Measurements from ENCODE around the gene PLCB2. TPM values are rescaled to one million over a fixed set of nuclear protein-coding genes. Genes with fewer than 3 reads are reported as not detected.

Gene PLCB2
- total RNA-seq, 3 donors from 2014 or later (not counting 1 experiment from before 2014, with no cell fraction given), result 345 to 440 (median 432) TPM

- H3K4me1 Mint-ChIP-seq, result peaks cover 11 to 17% of the 10 kb centered on the region in 2 donors
- peak overlapping the region in 1 of 2 donors; percentile 34 for H3K27ac Mint-ChIP-seq
- H3K9me3 Mint-ChIP-seq, result no peaks in the 10 kb centered on the region
- H3K36me3 Mint-ChIP-seq, result no peaks in the 10 kb centered on the region
- H3K4me3 ChIP-seq (ENCODE audit: low read length), result no peak overlapping the region
- peaks cover 9% of the 10 kb centered on the region for H3K27me3 ChIP-seq (ENCODE audit: control insufficient read depth, insufficient read depth, low read length)
- intact Hi-C loops (cut with micrococcal nuclease), result no loop called here
- TF ChIP-seq CTCF (IDR thresholded peaks at IDR 0.05), result no peak
- no peak overlapping the region for H3K4me3 Mint-ChIP-seq
- ATAC-seq (no peak), DNase-seq (no peak)
- H3K9me3 ChIP-seq (ENCODE audit: control insufficient read depth, insufficient read depth, low read length), result no peaks in the 10 kb centered on the region
- H3K36me3 ChIP-seq (ENCODE audit: control insufficient read depth, insufficient read depth, low read length), result no peaks in the 10 kb centered on the region
- WGBS (ENCODE audit: insufficient coverage), result 100% methylated on average over 4 of the region's 4 CpGs
- H3K27me3 Mint-ChIP-seq (ENCODE audit: low read depth in 2 of 2), result peaks cover 10 to 19% of the 10 kb centered on the region in 2 donors
- H3K4me1 ChIP-seq (ENCODE audit: control insufficient read depth, insufficient read depth, low read length), result peaks cover 45% of the 10 kb centered on the region
- no peak overlapping the region for H3K27ac ChIP-seq (ENCODE audit: low read length)
Measured at GRCh38 chr15:40255033-40255432, 52.7 kb downstream of the PLCB2 start.

- Histone ChIP-seq H3K27me3 (ENCODE audit: control insufficient read depth, insufficient read depth, low read length) (peaks cover 9% of the 10 kb centered on the region), H3K36me3 (ENCODE audit: control insufficient read depth, insufficient read depth, low read length) (no peaks in the 10 kb centered on the region), H3K4me3 (ENCODE audit: low read length) (no peak overlapping the region), H3K9me3 (ENCODE audit: control insufficient read depth, insufficient read depth, low read length) (no peaks in the 10 kb centered on the region), H3K4me1 (ENCODE audit: control insufficient read depth, insufficient read depth, low read length) (peaks cover 45% of the 10 kb centered on the region), H3K27ac (ENCODE audit: low read length) (no peak overlapping the region)
- Mint-ChIP-seq H3K36me3 (no peaks in the 10 kb centered on the region), H3K9me3 (no peaks in the 10 kb centered on the region), H3K27ac (no peak overlapping the region), H3K27me3 (ENCODE audit: low read depth in 2 of 2) (peaks cover 10 to 23% of the 10 kb centered on the region in 2 donors), H3K4me3 (peak overlapping the region; percentile 81), H3K4me1 (peaks cover 11 to 17% of the 10 kb centered on the region in 2 donors)
- DNase-seq, result no peak
- no peak for ATAC-seq
- no peak for TF ChIP-seq CTCF (IDR thresholded peaks at IDR 0.05)
- WGBS (ENCODE audit: insufficient coverage), result 94% methylated on average over 3 of the region's 3 CpGs
- intact Hi-C loops (cut with micrococcal nuclease), result no loop called here
Measured at GRCh38 chr15:40254452-40254851, 53.3 kb downstream of the PLCB2 start.

- Histone ChIP-seq H3K4me3 (ENCODE audit: low read length) (peak overlapping the region; percentile 53), H3K27ac (ENCODE audit: low read length) (no peak overlapping the region), H3K36me3 (ENCODE audit: control insufficient read depth, insufficient read depth, low read length) (no peaks in the 10 kb centered on the region), H3K27me3 (ENCODE audit: control insufficient read depth, insufficient read depth, low read length) (peaks cover 9% of the 10 kb centered on the region), H3K4me1 (ENCODE audit: control insufficient read depth, insufficient read depth, low read length) (peaks cover 45% of the 10 kb centered on the region), H3K9me3 (ENCODE audit: control insufficient read depth, insufficient read depth, low read length) (no peaks in the 10 kb centered on the region)
- intact Hi-C loops (cut with micrococcal nuclease), result no loop called here
- TF ChIP-seq CTCF (IDR thresholded peaks at IDR 0.05), result no peak
- Mint-ChIP-seq H3K36me3 (no peaks in the 10 kb centered on the region), H3K27me3 (ENCODE audit: low read depth in 2 of 2) (peaks cover 10 to 23% of the 10 kb centered on the region in 2 donors), H3K4me3 (peak overlapping the region; percentile 91), H3K27ac (peak overlapping the region; percentile 70 to 72), H3K4me1 (peaks cover 11 to 17% of the 10 kb centered on the region in 2 donors), H3K9me3 (no peaks in the 10 kb centered on the region)
- DNase-seq (no peak), ATAC-seq (peak in 1 of 3 donors; percentile 7)
- 44% methylated on average over 28 of the region's 28 CpGs for WGBS (ENCODE audit: insufficient coverage)
Measured at GRCh38 chr15:40253167-40253790, 54.5 kb downstream of the PLCB2 start.
